Measurements from ENCODE around the gene SMTNL2. TPM values are rescaled to one million over a fixed set of nuclear protein-coding genes. Genes with fewer than 3 reads are reported as not detected.

Gene SMTNL2
- total RNA-seq, 2 donors from 2014 or later, result 0.51 to 0.79 TPM

GRCh38 chr17:4584917-4585637 lies 748 bp downstream of the SMTNL2 start:
- peak; percentile 78 for DNase-seq
- Histone ChIP-seq H3K36me3 (ENCODE audit: control insufficient read depth, insufficient read depth, low read length) (no peaks in the 10 kb centered on the region), H3K4me1 (ENCODE audit: control insufficient read depth, insufficient read depth, low read length) (no peaks in the 10 kb centered on the region), H3K27ac (ENCODE audit: low read depth, low read length) (no peak overlapping the region), H3K9me3 (ENCODE audit: control insufficient read depth, low read length) (no peaks in the 10 kb centered on the region), H3K27me3 (ENCODE audit: control insufficient read depth, insufficient read depth, low read length, poor library complexity, severe bottlenecking) (peaks cover 50% of the 10 kb centered on the region), H3K9ac (ENCODE audit: extremely low read depth, low read length, poor library complexity, severe bottlenecking) (no peak overlapping the region), H3K4me3 (ENCODE audit: low read length) (no peak overlapping the region)
- Mint-ChIP-seq H3K27ac (no peak overlapping the region), H3K9me3 (no peaks in the 10 kb centered on the region), H3K4me3 (peak overlapping the region; percentile 50), H3K36me3 (ENCODE audit: low read depth) (no peaks in the 10 kb centered on the region), H3K4me1 (peaks cover 5% of the 10 kb centered on the region), H3K27me3 (ENCODE audit: insufficient read depth) (peaks cover 59% of the 10 kb centered on the region)
- WGBS, 2 experiments (ENCODE audit: insufficient coverage in 1 of 2, insufficient read length in 1 of 2), result 16 to 21% methylated on average over 39 to 57 of the region's 57 CpGs
- TF ChIP-seq CTCF (conservative IDR thresholded peaks at IDR 0.05), result no peak

- DNase-seq, result peak; percentile 51
- peaks cover 65% of the 10 kb centered on the region for H3K27me3 Mint-ChIP-seq (ENCODE audit: insufficient read depth)
- Histone ChIP-seq H3K4me1 (ENCODE audit: control insufficient read depth, insufficient read depth, low read length) (no peaks in the 10 kb centered on the region), H3K9ac (ENCODE audit: extremely low read depth, low read length, poor library complexity, severe bottlenecking) (no peak overlapping the region), H3K4me3 (ENCODE audit: low read length) (no peak overlapping the region), H3K9me3 (ENCODE audit: control insufficient read depth, low read length) (no peaks in the 10 kb centered on the region), H3K27ac (ENCODE audit: low read depth, low read length) (no peak overlapping the region), H3K36me3 (ENCODE audit: control insufficient read depth, insufficient read depth, low read length) (no peaks in the 10 kb centered on the region), H3K27me3 (ENCODE audit: control insufficient read depth, insufficient read depth, low read length, poor library complexity, severe bottlenecking) (peaks cover 50% of the 10 kb centered on the region)
- TF ChIP-seq CTCF (conservative IDR thresholded peaks at IDR 0.05), result no peak
- no peak overlapping the region for H3K27ac Mint-ChIP-seq
- peak overlapping the region; percentile 50 for H3K4me3 Mint-ChIP-seq
- H3K9me3 Mint-ChIP-seq, result no peaks in the 10 kb centered on the region
- 82% methylated on average over 7 of the region's 7 CpGs; no CpG with 5 or more reads in 1 of the 2 experiments for WGBS, 2 experiments (ENCODE audit: insufficient coverage in 1 of 2, insufficient read length in 1 of 2)
- no peaks in the 10 kb centered on the region for H3K36me3 Mint-ChIP-seq (ENCODE audit: low read depth)
- peaks cover 5% of the 10 kb centered on the region for H3K4me1 Mint-ChIP-seq
Observed at GRCh38 chr17:4585638-4585994, 1.3 kb downstream of the SMTNL2 start.

- Mint-ChIP-seq H3K27ac (no peak overlapping the region), H3K27me3 (ENCODE audit: insufficient read depth) (peaks cover 65% of the 10 kb centered on the region), H3K9me3 (no peaks in the 10 kb centered on the region), H3K4me3 (no peak overlapping the region), H3K4me1 (peaks cover 5% of the 10 kb centered on the region), H3K36me3 (ENCODE audit: low read depth) (no peaks in the 10 kb centered on the region)
- Histone ChIP-seq H3K4me3 (ENCODE audit: low read length) (no peak overlapping the region), H3K9ac (ENCODE audit: extremely low read depth, low read length, poor library complexity, severe bottlenecking) (no peak overlapping the region), H3K36me3 (ENCODE audit: control insufficient read depth, insufficient read depth, low read length) (no peaks in the 10 kb centered on the region), H3K27ac (ENCODE audit: low read depth, low read length) (no peak overlapping the region), H3K4me1 (ENCODE audit: control insufficient read depth, insufficient read depth, low read length) (no peaks in the 10 kb centered on the region), H3K27me3 (ENCODE audit: control insufficient read depth, insufficient read depth, low read length, poor library complexity, severe bottlenecking) (peaks cover 50% of the 10 kb centered on the region), H3K9me3 (ENCODE audit: control insufficient read depth, low read length) (no peaks in the 10 kb centered on the region)
- no peak for DNase-seq
- TF ChIP-seq CTCF (conservative IDR thresholded peaks at IDR 0.05), result no peak
- WGBS, 2 experiments (ENCODE audit: insufficient coverage in 1 of 2, insufficient read length in 1 of 2), result 91 to 98% methylated on average over 7 to 9 of the region's 9 CpGs
Observed at GRCh38 chr17:4586043-4586442, 1.7 kb downstream of the SMTNL2 start.
